Right atrium auricular region (tissue), 2 donors: ENCODE results near the gene CCDC15. TPM values are rescaled to one million over a fixed set of nuclear protein-coding genes. Genes with fewer than 3 reads are reported as not detected.
A peak's percentile ranks its signal among the peaks of the same experiment; 100 is the strongest.

ENCODE experiments used
- DNase-seq: peaks from one replicate; pipeline ENCODE4 v3.0.0-alpha.2; 2019; ENCODE audit warnings: low spot score
- H3K27ac ChIP-seq, 2 donors: fragments of 200-600 bp; sonication (generic); 1 replicate in 1 of 2; 2 replicates in 1 of 2; pipeline ENCODE4 v1.5.1; 2016 to 2019
- H3K27me3 ChIP-seq, 2 donors: fragments of 200-600 bp; sonication (generic); one replicate each; pipeline versions ENCODE4 v1.5.1 to v1.6.0; 2017 to 2019
- H3K36me3 ChIP-seq: fragments of 200-600 bp; sonication (generic); one replicate; pipeline ENCODE4 v1.5.1; 2016
- H3K4me1 ChIP-seq, 2 donors: fragments of 200-600 bp; sonication (generic); one replicate each; pipeline versions ENCODE4 v1.5.1 to v1.6.0; 2017 to 2019
- H3K4me3 ChIP-seq, 2 donors: fragments of 200-600 bp; sonication (generic); 1 replicate in 1 of 2; 2 replicates in 1 of 2; pipeline ENCODE4 v1.5.1; 2017 to 2019; ENCODE audit warnings: mild to moderate bottlenecking in 1 of 2, moderate library complexity in 1 of 2
- H3K9me3 ChIP-seq, 2 donors: fragments of 200-600 bp; sonication (generic); one replicate each; pipeline ENCODE4 v1.5.1; 2019
- CTCF ChIP-seq, 2 donors: fragments of 200-600 bp; sonication (generic); IDR thresholded peaks; one replicate each; pipeline ENCODE4 v1.5.1; 2019; ENCODE audit warnings: antibody characterized with exemption in 2 of 2
- total RNA-seq, 2 donors: library from RNA; depleted of rRNA; stranded (reverse); fragments of >200 nt; gene quantifications; one replicate each; pipeline ENCODE4 v1.1.0, GENCODE V29; 2016

CCDC15 gene
- total RNA-seq, 2 donors from 2014 or later: 0.24 TPM; not detected in 1

GRCh38 chr11:125090816-125091215 lies 136.8 kb downstream of the CCDC15 start:
- Histone ChIP-seq H3K27ac (no peak overlapping the region), H3K4me1 (peaks cover 0 to 9% of the 10 kb centered on the region in 2 donors), H3K27me3 (no peaks in the 10 kb centered on the region), H3K36me3 (no peaks in the 10 kb centered on the region), H3K4me3 (no peak overlapping the region), H3K9me3 (no peaks in the 10 kb centered on the region)
- no peak for TF ChIP-seq CTCF (IDR thresholded peaks at IDR 0.05)
- DNase-seq: peak; percentile 36

Other genes starting within 250 kb of the CCDC15 start
- gene NRGN, start 214.3 kb upstream of the CCDC15 start, total RNA-seq: 1 to 10 TPM; 2.2 to 2.8 TPM
- 1 to 10 TPM; 1.1 to 6.3 TPM for gene VSIG2, start 201.9 kb upstream of the CCDC15 start, total RNA-seq
- gene ESAM, start 191.9 kb upstream of the CCDC15 start, total RNA-seq: 10 to 100 TPM; 60.6 to 64.6 TPM
- 1 to 10 TPM; 2.9 to 6.5 TPM for gene MSANTD2, start 153.8 kb upstream of the CCDC15 start, total RNA-seq
- 10 to 100 TPM in 1 of 2 donors, 1 to 10 TPM in 1; 6.4 to 10.1 TPM for gene ROBO3, start 88.8 kb upstream of the CCDC15 start, total RNA-seq
- gene ROBO4, start 56.3 kb upstream of the CCDC15 start, total RNA-seq: 10 to 100 TPM; 16.2 to 21.6 TPM
- gene HEPN1, start 35.0 kb upstream of the CCDC15 start, total RNA-seq: not detected
- gene HEPACAM, start 18.2 kb upstream of the CCDC15 start, total RNA-seq: under 1 TPM in 1 of 2 donors, not detected in 1; 0.83 TPM
- 1 to 10 TPM; 2.0 to 4.2 TPM for gene SLC37A2, start 109.1 kb downstream of the CCDC15 start, total RNA-seq
- 10 to 100 TPM in 1 of 2 donors, 1 to 10 TPM in 1; 8.3 to 15.3 TPM for gene TMEM218, start 157.4 kb downstream of the CCDC15 start, total RNA-seq
- 1 to 10 TPM; 5.5 to 6.9 TPM for gene PKNOX2, start 210.5 kb downstream of the CCDC15 start, total RNA-seq